Stromal cell of bone marrow (primary cell): Measurements from ENCODE around the gene EZH1.

ENCODE experiments used
- DNase-seq: peaks from one replicate; pipeline ENCODE4 v3.0.0-alpha.2; 2012; ENCODE audit warnings: low read depth

EZH1 gene

GRCh38 chr17:42682722-42683403 lies 62.0 kb downstream of the EZH1 start:
- no peak for DNase-seq

DNA sequence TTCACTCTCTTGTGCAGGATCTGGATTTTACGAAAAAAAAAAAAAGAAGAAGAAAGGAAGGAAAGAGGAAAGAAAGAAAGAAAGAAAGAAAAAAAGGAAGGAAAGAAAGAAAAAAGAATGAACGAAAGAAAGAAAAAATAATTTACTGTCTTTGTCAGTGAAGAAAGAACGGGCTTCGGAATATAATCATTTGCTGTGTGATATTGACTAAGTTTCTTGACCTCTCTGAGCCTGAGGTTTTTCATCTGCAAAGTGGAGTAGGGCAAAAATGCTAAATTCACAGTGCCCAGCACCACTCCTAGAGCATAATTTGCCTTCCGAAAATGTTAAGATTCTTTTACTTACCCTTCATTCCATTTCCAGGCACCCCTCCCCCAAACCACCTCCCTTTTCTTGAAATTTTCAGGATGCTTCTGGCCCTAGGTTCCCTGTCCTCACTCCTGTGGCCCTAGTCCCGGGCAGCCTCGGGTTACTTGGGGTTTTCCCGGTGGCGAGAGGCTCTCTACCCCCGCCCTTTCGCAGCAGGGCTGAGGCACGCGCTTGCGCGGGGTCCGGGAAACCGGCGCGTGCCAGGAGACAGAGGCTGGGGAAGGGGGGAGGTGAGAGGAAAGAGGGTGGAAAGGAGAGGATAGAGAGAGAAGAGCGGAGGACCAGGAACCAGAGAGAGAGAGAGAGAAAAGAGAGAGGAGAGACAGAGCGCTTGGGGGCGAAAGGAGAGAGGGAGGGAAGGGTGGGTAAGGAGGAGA lies 62.7 kb downstream of the EZH1 start, which contains the start of gene CNTNAP1:
TSS of gene CNTNAP1 (plus strand) at position 556 of the 746 bp plus-strand sequence. CDS start 299 bp downstream, outside the sequence.
- DNase-seq: peak; percentile 68

DNA sequence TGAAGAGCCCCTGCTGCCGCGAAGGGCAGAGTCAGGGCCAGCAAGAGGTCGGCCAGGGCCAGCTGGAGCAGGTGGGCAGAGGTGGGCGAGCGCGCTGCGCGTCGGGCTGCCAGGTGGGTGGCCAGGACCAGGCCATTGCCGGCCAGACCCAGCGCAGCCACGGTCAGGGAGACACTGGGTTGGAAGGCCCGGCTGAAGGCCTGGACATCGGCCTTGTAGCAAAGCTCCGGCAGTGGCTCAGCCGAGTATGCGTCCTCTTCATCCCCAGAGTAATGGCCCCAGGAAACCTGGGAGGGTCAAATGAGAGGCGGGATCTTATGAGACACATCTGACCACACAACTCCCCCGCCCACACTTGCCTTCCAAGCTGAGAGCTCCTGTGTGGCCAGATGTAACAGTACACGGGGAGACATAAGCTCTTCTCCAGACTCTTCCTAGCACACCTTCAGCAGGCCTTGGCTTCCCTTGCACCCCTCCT lies 64.5 kb downstream of the EZH1 start:
- DNase-seq: no peak

- no peak for DNase-seq
These were observed 65.1 kb downstream of the EZH1 start for GRCh38 chr17:42679492-42680330.

DNA sequence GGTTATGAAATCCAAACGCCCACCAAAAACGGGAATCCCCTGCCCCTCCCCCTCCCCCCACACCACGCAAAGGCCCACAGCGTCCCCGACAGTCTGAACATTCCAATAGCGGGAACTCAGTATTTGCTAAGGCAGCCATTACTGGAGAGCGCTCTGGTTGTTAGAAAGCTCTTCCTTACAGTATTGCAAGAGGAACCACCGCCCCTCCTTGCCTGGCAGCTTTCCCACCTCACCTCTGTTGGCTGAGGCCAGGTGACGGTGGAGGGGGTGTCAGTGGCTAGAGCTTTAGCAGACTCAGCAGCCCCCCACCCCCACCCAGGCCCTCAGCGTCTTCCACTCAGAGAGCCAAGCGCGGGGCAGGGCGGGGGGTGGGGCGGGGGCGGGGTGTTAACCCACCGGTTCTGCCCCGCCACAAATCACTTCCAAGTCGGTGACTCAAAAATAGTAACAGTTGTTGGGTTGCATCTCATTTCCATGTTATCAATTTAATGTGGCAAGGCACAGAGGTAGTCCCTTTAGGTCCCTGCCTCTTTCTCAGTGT lies 65.8 kb downstream of the EZH1 start:
- no peak for DNase-seq

GRCh38 chr17:42677921-42678781 lies 66.7 kb downstream of the EZH1 start:
- peak; percentile 65 for DNase-seq

GRCh38 chr17:42677012-42677857 lies 67.6 kb downstream of the EZH1 start:
- DNase-seq: peak; percentile 99

DNA sequence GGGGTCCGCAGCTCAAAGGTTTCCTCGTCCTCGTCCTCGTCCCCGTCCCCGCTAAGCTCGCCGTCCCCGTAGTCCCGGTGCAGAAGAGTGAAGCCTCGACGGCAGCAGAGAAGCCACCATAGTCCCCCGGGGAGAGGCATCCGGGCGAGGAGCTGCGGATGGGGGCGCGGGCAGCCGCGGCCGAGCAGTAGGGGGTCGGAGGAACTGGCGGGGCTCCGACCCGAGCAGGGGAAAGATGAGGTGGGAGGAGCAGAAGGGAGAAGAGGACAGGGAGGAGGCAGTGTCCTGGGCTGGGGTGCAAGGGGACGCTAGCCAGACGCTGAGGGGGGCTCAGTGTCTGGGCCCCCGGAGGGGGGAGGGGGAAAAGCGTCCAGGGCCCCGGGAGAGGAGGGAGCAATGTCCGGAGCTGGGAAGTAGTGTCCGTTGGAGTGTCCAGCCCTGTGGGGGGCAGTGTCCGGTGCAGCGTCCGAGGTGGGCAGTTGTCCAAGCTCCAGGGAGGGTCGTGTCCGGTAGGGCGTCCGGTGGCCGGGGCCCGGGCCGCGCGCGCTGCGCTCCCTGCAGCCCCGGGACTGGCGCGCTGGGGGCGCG lies 68.3 kb downstream of the EZH1 start, which contains the start of gene PLEKHH3:
TSS of gene PLEKHH3 (minus strand) at position 571 of the 588 bp plus-strand sequence. CDS start at position 140, 431 bp downstream.
- DNase-seq: no peak

- no peak for DNase-seq
These were observed 68.8 kb downstream of the EZH1 start for GRCh38 chr17:42675965-42676423.

- no peak for DNase-seq
These were observed 69.4 kb downstream of the EZH1 start for GRCh38 chr17:42675348-42675964.

DNA sequence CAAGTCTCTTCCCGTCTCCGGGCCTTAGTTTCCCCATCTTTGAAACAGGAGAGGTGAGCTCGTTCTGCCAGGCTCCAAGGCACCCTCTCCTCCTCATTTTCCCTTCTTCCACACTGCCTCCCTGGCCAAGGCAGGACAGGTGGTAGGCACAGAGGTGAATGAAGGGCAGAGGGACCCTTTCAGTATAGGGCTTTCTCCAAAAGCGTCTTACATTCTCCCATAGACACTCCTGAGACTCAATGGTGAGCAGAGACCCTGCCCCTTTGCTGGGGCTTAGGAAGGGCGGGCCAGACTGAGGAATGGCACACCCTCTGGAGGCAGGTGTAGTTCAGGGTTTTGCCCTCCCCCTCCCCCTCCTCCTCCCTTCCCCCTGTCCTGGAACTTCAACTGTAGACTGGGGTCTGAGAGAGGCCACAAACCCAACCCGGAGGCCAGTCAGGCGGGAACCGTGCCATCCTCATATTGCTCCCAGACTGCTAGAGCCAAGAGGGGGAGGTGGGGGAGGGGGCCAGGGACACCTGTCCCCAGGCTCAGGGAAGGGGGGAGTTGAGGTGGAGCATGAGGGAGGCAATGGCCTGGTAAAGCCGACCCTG lies 70.0 kb downstream of the EZH1 start:
- DNase-seq: no peak

DNA sequence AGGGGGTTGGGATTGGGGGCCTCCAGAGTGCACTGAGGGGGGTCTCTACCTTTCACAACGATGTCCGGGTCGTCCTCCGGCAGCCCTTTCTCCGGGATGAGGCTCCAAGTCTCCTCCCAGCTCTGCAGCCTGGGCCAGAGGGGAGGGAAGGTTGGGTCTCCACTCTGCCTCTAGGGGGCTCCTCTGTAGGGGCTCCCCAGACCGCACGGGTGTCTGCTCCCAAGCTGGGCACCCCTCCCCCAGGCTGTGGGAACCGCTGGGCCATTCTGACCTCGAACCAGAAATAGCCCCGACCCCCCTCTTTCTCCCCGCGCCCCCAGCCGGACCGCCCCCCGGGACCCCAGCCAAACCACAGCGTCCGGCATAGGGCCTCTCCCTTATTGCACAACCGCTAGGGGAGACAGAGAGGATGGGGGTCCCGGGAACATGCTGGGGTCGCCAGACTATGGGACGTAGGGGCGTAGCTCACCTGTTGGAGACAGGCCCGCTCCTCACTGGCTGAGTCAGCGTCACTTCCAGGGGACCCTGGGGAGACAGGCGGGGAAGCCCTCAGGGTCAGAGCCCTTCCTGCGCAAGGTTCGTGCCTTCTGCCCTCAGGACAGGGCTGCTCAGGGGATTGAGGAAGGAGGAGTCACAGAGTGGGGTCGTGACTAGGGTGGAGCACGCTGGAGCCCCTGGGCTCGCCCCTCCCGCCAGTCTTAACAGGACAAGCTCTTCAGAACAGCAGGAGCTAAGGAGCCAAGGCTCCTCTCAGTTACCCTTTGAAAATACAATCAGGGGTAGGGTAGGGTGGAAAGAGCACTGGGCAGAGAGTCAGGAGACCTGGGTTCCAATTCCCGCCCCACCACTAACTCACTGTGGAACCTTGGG lies 70.7 kb downstream of the EZH1 start:
- DNase-seq: no peak

DNA sequence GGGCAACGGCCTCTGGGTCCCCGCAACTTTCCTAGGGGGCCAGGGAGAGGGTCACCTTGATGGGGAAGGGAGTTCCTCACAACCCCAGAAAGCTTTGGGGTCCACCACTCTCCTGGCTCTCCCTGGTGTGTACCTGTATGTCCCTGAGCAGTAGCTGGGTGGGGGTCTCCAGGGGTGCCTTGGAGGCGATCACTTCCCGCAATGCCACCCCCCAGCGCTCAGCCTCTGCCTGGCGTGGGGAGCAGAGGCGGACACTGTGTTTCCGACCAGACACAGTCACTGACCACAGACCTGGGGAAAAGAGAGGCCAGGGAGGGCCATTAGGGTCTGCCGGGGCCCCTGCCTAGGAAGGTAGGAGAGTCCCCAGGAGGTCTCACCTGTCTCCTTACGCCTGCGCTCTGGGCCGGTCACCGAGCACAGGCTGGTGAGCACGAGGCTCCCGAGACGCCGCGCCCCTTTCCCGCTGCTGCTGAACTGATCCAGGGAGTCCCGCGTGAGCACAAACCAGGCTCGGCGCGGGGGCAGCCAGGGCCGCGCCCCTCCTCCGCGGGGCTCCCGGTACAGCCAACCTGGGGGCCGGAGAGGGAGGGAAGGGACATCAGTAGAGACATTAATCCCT lies 71.5 kb downstream of the EZH1 start:
- no peak for DNase-seq

GRCh38 chr17:42672038-42672437 lies 72.8 kb downstream of the EZH1 start:
- no peak for DNase-seq

DNA sequence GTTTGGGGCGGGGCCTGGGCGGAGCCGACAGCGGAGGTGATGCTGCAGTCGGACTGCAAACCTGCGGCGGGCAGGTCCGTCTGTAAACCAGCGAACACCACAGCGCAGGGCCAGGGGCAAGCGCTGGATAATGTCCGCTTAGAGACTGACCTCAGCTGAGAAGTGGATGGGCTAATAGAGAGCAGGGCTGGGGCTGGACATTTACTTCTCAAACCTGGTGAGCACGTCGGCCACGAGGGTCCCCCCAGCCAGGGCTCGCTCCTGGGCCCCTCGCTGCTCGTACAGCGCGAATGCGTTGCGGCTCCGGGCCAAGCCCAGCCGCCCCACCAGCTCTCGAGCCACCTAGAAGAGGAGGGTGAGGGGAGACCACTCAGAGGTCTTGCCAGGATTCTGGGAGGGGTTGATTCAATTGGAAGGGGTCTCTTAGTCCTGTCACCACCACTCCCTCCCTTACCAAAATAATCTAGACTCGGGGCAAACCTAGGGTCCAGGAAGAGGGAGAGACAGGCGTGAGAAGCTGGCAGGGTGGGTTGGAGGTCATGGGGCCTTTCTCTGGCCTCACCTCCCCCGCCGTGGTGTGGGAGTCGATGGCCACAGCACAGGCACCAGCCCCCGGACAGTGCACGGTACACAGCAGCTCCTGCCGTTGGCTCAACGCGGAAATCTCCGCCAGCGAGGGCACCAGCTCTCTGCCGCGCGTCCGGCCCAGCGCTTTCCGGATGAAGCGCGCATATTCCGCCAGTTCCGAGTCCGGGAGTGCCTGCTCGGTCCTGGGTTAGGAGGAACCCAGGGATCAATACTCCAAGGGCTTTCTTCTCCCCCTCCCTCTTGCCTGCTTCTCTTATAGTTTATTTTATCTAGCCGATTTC lies 73.8 kb downstream of the EZH1 start:
- no peak for DNase-seq
